GM13976 (cell line): ENCODE data around the gene FOXL1.
A peak's percentile ranks its signal among the peaks of the same experiment; 100 is the strongest.

Experiments
- DNase-seq: peaks from one replicate; pipeline ENCODE4 v3.0.0; 2012; ENCODE audit warnings: low spot score
- in situ Hi-C: fragments of 300-500 bp; cut with MboI; formaldehyde crosslinking; loops from one replicate; pipeline ENCODE4 v1.12.0; 2022; ENCODE audit warnings: low sequenced_read_pairs, mixed read lengths, inconsistent platforms; ENCODE audit not compliant: unreplicated experiment
- TF ChIP-seq, protein P1 (sequence below): IDR thresholded peaks from 2 replicates; pipeline ENCODE4 v1.5.1; 2012; ENCODE audit warnings: borderline replicate concordance, mild to moderate bottlenecking; ENCODE audit not compliant: insufficient read depth; ENCODE audit errors: extremely low read depth, missing control alignments, control extremely low read depth

Gene FOXL1

DNA sequence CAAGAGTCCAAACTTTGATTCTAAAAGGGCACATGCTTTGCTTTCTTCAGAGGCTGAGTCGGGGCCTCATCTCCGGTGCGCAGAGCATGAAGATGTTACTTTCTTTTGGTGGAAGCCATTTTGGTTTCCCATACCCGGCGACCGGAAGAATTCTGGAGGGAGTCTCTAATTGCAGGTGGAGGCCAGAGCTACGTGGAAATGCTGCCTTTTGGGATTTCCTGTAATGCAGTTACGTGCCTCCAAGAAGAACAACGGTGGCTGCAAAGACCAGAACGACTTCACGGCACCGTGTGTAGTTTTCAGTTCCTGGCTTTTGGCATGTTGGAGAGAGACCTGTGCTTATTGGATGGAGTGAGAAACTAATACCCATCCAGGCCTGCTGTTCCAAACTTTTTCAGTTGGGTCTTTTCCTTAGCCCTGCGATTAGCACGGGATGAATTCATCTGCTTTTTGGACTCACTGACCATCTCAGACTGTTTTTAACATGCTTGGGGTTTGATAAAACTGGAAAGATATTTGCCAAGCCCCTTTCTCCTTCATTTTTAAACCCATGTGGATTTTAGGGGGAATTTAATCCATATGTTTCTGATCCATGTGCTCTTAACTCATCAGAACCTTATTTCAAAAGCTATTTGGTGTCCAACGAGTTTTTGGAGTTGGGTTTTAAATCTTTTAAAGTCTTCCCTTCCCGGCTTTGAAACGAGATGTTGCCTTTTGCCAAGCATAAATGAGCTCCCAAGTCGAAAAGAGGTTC, 19.0 kb downstream of the FOXL1 start:
- in situ Hi-C loops = no loop called here
- DNase-seq = no peak
- TF ChIP-seq, protein P1, sequence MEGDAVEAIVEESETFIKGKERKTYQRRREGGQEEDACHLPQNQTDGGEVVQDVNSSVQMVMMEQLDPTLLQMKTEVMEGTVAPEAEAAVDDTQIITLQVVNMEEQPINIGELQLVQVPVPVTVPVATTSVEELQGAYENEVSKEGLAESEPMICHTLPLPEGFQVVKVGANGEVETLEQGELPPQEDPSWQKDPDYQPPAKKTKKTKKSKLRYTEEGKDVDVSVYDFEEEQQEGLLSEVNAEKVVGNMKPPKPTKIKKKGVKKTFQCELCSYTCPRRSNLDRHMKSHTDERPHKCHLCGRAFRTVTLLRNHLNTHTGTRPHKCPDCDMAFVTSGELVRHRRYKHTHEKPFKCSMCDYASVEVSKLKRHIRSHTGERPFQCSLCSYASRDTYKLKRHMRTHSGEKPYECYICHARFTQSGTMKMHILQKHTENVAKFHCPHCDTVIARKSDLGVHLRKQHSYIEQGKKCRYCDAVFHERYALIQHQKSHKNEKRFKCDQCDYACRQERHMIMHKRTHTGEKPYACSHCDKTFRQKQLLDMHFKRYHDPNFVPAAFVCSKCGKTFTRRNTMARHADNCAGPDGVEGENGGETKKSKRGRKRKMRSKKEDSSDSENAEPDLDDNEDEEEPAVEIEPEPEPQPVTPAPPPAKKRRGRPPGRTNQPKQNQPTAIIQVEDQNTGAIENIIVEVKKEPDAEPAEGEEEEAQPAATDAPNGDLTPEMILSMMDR = no peak

DNA sequence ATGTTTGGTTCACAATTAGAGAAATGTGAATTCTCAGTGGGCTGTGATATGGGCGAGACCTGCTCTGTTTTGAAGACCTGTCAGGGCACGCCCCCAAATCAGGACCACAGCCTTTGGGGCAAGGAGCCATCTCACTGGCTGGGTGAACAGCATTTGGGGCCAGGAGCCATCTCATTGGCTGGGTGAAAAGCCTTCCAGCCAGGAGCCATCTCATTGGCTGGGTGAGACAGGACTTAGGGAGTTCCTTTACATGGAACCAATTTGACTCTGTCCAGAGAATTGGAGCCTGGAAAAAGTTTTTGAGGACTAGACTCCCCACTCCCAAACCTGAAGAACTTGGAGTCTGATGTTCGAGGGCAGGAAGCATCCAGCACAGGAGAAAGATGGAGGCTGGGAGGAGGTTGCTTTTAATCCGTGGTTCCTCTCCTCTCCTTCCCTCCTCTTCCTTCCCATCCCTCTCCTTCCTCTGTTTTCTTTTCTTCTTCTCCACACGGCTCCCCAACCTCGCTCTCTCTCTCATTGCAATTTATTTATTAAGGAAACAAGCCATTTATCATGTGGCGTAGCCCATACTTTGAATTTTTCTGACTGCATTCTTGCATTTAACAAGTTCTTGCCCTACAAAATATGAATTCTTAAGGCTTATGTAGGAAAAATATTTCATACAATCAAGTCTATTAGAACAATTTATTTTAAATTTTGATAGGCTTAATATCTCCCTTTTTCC, 19.7 kb downstream of the FOXL1 start:
- TF ChIP-seq, protein P1 = no peak
- no peak for DNase-seq
- in situ Hi-C loops = no loop called here

DNA sequence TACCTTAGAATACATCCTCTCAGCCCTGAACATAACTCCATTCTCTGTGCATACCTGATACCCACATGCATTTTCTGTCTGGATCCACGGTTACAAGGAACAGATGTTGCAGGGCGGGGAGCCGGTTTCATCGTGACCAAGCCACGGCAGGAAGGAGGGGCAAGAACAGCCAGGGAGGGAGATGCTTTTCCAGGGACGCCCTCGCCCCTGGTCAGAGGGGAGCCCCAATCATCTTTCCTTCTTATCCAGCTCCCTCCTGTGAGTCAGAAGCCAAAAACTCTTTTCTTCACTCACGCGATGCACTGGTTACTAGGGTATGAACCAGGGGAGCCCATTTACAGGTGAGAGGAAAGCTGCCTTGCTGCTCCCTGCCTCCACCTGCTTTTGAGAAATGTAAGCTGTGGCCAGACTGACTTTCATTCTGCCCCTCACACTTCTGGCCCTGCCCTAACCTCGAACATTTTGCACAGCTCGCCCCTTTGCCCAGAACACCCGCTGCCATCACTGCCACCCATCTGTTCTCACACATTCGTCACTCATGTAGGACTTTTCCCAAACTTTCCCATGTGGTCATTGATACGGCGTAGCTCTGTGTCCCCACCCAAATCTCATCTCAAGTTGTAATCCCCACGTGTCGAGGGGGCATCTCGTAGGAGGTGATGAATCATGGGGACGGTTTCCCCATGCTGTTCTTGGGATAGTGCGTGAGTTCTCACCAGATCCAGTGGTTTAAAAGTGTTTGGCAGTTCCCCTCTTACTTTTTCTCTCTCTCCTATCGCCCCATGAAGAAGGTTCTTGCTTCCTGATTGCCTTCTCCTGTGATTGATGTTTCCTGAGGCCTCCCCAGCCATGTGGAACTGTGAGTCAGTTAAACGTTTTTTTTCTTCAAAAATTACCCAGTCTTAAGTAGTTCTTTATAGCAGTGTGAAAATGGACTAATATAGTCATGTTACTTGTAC, 20.5 kb downstream of the FOXL1 start:
- no peak for DNase-seq
- TF ChIP-seq, protein P1 = no peak
- in situ Hi-C loops = no loop called here

DNA sequence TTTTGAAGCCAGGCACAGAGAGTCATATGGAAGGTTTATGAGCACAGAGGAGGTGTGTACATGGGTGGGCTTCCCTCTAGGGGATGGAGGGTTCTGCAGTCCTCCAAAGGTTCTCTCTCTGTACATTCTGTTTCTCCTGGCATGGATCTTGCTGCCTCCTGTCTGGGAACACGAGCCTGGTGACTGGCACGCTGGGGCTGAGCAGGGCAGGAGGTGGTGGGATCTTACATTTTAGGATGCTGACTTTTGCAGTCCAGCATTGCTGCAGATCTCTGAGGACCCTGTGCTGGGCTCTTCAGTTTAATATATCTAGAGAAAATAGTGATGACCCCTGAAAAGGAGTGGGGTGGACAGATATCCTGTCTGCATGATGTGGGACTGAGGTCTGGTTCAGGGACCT, 23.0 kb downstream of the FOXL1 start:
- in situ Hi-C loops = no loop called here
- no peak for DNase-seq
- TF ChIP-seq, protein P1 = no peak

DNA sequence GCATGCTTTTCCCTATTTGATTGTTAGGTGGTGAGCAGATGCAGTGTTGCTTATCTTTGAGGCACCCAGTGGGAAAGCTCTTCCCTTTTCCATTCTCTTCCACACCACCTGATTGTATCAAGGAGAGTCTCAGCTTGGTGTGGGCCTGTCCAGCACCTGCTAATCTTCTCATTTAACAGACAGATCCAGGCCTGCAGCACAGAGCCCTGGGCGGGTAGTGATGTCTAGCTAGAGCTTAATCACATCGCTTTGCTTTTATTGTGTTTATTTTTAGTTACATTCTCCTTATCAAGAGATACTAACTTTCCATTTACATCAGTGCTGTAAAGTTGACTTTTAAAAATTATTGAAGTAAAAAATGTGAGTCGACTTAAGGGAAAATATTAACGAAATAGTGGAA, 24.2 kb downstream of the FOXL1 start:
- in situ Hi-C loops = no loop called here
- TF ChIP-seq, protein P1 = no peak
- DNase-seq = no peak

DNA sequence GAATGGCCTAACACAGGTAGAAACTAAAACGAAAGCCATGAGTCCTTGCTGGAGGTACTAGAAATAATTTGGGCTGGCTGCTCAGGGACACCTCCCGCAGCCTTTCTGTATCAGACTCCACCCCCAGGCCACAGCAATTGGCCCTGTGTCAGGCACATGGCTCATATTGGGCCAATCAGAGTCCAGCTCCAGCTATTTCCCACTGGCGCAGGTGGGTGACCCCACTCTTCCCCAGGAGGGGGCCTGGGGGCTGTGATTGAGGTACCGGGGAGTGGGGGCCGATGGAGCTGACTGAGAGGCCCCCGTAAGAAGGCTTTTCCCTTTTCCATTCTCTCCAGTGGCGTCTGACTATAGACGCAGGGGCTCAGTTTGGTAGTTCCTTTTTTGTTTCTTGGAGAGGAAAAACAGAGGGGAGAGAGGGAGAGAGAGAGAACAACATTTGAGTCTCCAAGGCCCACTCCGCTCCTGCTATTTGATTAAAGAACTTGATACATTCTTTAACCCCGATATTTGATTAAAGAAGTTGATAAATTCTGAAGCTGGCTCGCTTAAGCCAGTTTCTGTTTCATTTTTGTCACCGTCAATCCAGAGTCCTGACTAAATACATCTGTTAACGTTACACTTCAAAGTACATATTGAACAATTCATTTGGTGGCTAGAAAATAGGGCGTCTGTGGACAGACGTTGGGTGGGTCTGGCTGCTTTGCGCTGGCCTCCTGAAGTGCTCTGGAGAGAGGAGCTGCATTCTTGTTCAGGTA, 26.3 kb downstream of the FOXL1 start:
- peak; percentile 73 for DNase-seq
- in situ Hi-C loops = no loop called here
- TF ChIP-seq, protein P1 = no peak
